H1 (cell line): ENCODE measurements around the gene NBPF1. TPM values are rescaled to one million over a fixed set of nuclear protein-coding genes. Genes with fewer than 3 reads are reported as not detected.
"Not testable (repeated sequence)": the region's sequence is repeated elsewhere in the genome, so short reads cannot be mapped to it uniquely, and the experiment has no call there.

Experiments
- CTCF ChIA-PET: fragments of 300-600 bp; sonication (Branson Sonifier 250); formaldehyde crosslinking; loops from one replicate; lab custom pipeline; 2021; ENCODE audit not compliant: partially characterized antibody; lab: Charles Lee
- POLR2A ChIA-PET: fragments of 300-600 bp; sonication (Branson Sonifier 250); formaldehyde crosslinking; loops from one replicate; lab custom pipeline; 2021; ENCODE audit warnings: inconsistent platforms; ENCODE audit not compliant: partially characterized antibody; lab: Charles Lee
- DNase-seq, 2 experiments: peaks; one replicate each; pipeline versions ENCODE4 v3.0.0 to v3.0.0-alpha.2; 2010 to 2022; ENCODE audit warnings: low spot score in 2 of 2, low read depth in 1 of 2, mixed read lengths in 1 of 2
- FAIRE-seq: peaks from 2 replicates; lab custom pipeline; 2011; peaks lifted over from hg19 to GRCh38; lab: Jason Lieb, UNC
- H2AFZ ChIP-seq: 2 replicates; pipeline ENCODE4 v1.8.1; 2012; ENCODE audit warnings: low read length, inconsistent platforms
- H2AK5ac ChIP-seq: 2 replicates; pipeline ENCODE4 v1.6.1; 2013; ENCODE audit warnings: low read depth, low read length
- H2BK120ac ChIP-seq: replicated peaks from 2 replicates; pipeline ENCODE3; 2013; ENCODE audit warnings: low read depth, low read length, inconsistent platforms
- H2BK12ac ChIP-seq: 2 replicates; pipeline ENCODE4 v1.6.1; 2013; ENCODE audit warnings: low read depth, low read length
- H2BK15ac ChIP-seq: 2 replicates; pipeline ENCODE4 v1.6.1; 2013; ENCODE audit warnings: low read length
- H2BK20ac ChIP-seq: 2 replicates; pipeline ENCODE4 v1.6.1; 2013; ENCODE audit warnings: low read length
- H2BK5ac ChIP-seq: 2 replicates; pipeline ENCODE4 v1.6.1; 2013; ENCODE audit warnings: low read depth, low read length
- H3K14ac ChIP-seq: 2 replicates; pipeline ENCODE4 v1.6.1; 2013; ENCODE audit warnings: inconsistent platforms; ENCODE audit not compliant: insufficient read length
- H3K18ac ChIP-seq: 2 replicates; pipeline ENCODE4 v1.6.1; 2013; ENCODE audit warnings: low read length; ENCODE audit errors: extremely low read depth
- H3K23ac ChIP-seq: 2 replicates; pipeline ENCODE4 v1.6.1; 2013; ENCODE audit warnings: inconsistent platforms; ENCODE audit not compliant: insufficient read length
- H3K23me2 ChIP-seq: 2 replicates; pipeline ENCODE4 v1.6.1; 2013; ENCODE audit warnings: low read depth, low read length
- H3K27ac ChIP-seq: 2 replicates; pipeline ENCODE4 v1.6.1; 2011; ENCODE audit warnings: low read depth, low read length, inconsistent platforms
- H3K27me3 ChIP-seq, 4 experiments: replicated peaks in 1 of 4; 1 replicate in 1 of 4; 2 replicates in 3 of 4; pipeline versions ENCODE4 v1.6.1 to v1.8.1; 2011 to 2013; ENCODE audit warnings: low read length in 3 of 4, mild to moderate bottlenecking in 3 of 4, inconsistent platforms in 2 of 4, mixed read lengths in 2 of 4, moderate library complexity in 1 of 4; ENCODE audit not compliant: control insufficient read depth in 3 of 4, insufficient read depth in 3 of 4; ENCODE audit errors: extremely low read depth in 1 of 4
- H3K36me3 ChIP-seq, 4 experiments: 2 replicates each; pipeline versions ENCODE4 v1.6.1 to v1.8.1; 2011 to 2013; ENCODE audit warnings: mild to moderate bottlenecking in 4 of 4, low read length in 3 of 4, moderate library complexity in 2 of 4, control low read depth in 1 of 4, inconsistent platforms in 1 of 4; ENCODE audit not compliant: insufficient read depth in 4 of 4, control insufficient read depth in 2 of 4
- H3K4ac ChIP-seq: replicated peaks from 2 replicates; pipeline ENCODE3; 2013; ENCODE audit warnings: low read length, low read depth, mixed read lengths, inconsistent platforms; ENCODE audit not compliant: insufficient read length
- H3K4me1 ChIP-seq, 4 experiments: replicated peaks in 1 of 4; 1 replicate in 1 of 4; 2 replicates in 3 of 4; pipeline versions ENCODE4 v1.6.1 to v1.8.1; 2011 to 2013; ENCODE audit warnings: low read length in 3 of 4, inconsistent platforms in 2 of 4, mixed read lengths in 1 of 4; ENCODE audit not compliant: insufficient read depth in 4 of 4, control insufficient read depth in 3 of 4
- H3K4me2 ChIP-seq, 2 experiments: 2 replicates each; pipeline versions ENCODE4 v1.6.1 to v1.8.1; 2011 to 2013; ENCODE audit warnings: low read depth in 2 of 2, low read length in 2 of 2, control low read depth in 1 of 2, inconsistent platforms in 1 of 2, mild to moderate bottlenecking in 1 of 2; ENCODE audit not compliant: insufficient read depth in 1 of 2
- H3K4me3 ChIP-seq, 4 experiments: fragments of 200-600, 300-600 bp in 1 of 4; sonication (generic), shearing (Covaris generic), sonication (Bioruptor Twin) in 1 of 4; 2 replicates each; pipeline versions ENCODE4 v1.5.1 to v1.8.1; 2011 to 2016; ENCODE audit warnings: low read length in 4 of 4, low read depth in 3 of 4, control low read depth in 2 of 4, inconsistent platforms in 2 of 4, mild to moderate bottlenecking in 2 of 4, mixed read lengths in 1 of 4, moderate library complexity in 1 of 4; ENCODE audit not compliant: insufficient read depth in 2 of 4; ENCODE audit errors: extremely low read depth in 1 of 4
- H3K56ac ChIP-seq: replicated peaks from 2 replicates; pipeline ENCODE3; 2013; ENCODE audit warnings: low read depth, mild to moderate bottlenecking, mixed read lengths, low read length, inconsistent platforms; ENCODE audit not compliant: insufficient read length
- H3K79me1 ChIP-seq: 2 replicates; pipeline ENCODE4 v1.6.1; 2013; ENCODE audit warnings: low read depth, low read length, control low read depth
- H3K79me2 ChIP-seq, 2 experiments: 2 replicates each; pipeline versions ENCODE4 v1.6.1 to v1.8.1; 2012 to 2013; ENCODE audit warnings: low read length in 2 of 2, mild to moderate bottlenecking in 2 of 2, inconsistent platforms in 1 of 2; ENCODE audit not compliant: insufficient read depth in 2 of 2, control insufficient read depth in 1 of 2
- H3K9ac ChIP-seq, 4 experiments: replicated peaks in 1 of 4; 1 replicate in 1 of 4; 2 replicates in 3 of 4; pipeline versions ENCODE4 v1.6.1 to v1.8.1; 2011 to 2013; ENCODE audit warnings: low read depth in 3 of 4, low read length in 3 of 4, control low read depth in 2 of 4, mild to moderate bottlenecking in 2 of 4, moderate library complexity in 2 of 4, inconsistent platforms in 1 of 4; ENCODE audit errors: extremely low read depth in 1 of 4
- H3K9me3 ChIP-seq, 2 experiments: 2 replicates each; pipeline versions ENCODE4 v1.6.1 to v1.8.1; 2012 to 2013; ENCODE audit warnings: mild to moderate bottlenecking in 2 of 2, moderate library complexity in 2 of 2, control low read depth in 1 of 2, inconsistent platforms in 1 of 2, low read depth in 1 of 2, low read length in 1 of 2, mixed read lengths in 1 of 2; ENCODE audit not compliant: insufficient read depth in 2 of 2
- H4K20me1 ChIP-seq, 2 experiments: replicated peaks in 1 of 2; 2 replicates each; pipeline versions ENCODE3 to v1.8.1; 2011 to 2013; ENCODE audit warnings: inconsistent platforms in 2 of 2, low read length in 2 of 2, mild to moderate bottlenecking in 1 of 2; ENCODE audit not compliant: insufficient read depth in 2 of 2, control insufficient read depth in 1 of 2
- H4K5ac ChIP-seq: 2 replicates; pipeline ENCODE4 v1.6.1; 2013; ENCODE audit warnings: low read length, low read depth, mixed read lengths, inconsistent platforms; ENCODE audit not compliant: insufficient read length
- H4K8ac ChIP-seq: 2 replicates; pipeline ENCODE4 v1.8.0; 2013; ENCODE audit warnings: mild to moderate bottlenecking, moderate library complexity, low read length, inconsistent platforms; ENCODE audit not compliant: insufficient read depth; ENCODE audit errors: extremely low read depth
- H4K91ac ChIP-seq: replicated peaks from 2 replicates; pipeline ENCODE3; 2013; ENCODE audit warnings: low read length, mixed read lengths, inconsistent platforms; ENCODE audit not compliant: insufficient read length
- WGBS, 2 experiments: shearing (Covaris generic) in 1 of 2; methylation state at CpG; one replicate each; pipeline versions ENCODE4 v1.1.6 to v1.1.7; 2013 to 2015; ENCODE audit warnings: low lambda C conversion rate in 2 of 2, mixed read lengths in 2 of 2, inconsistent platforms in 1 of 2, low coverage in 1 of 2, missing lambda C conversion rate in 1 of 2; ENCODE audit not compliant: insufficient replicate concordance in 2 of 2, insufficient coverage in 1 of 2, insufficient read length in 1 of 2; ENCODE audit errors: extremely low coverage in 1 of 2, missing lambda C conversion rate in 1 of 2; 5-methylcytosine and 5-hydroxymethylcytosine counted together
- polyA plus RNA-seq, 7 experiments: library from polyadenylated mRNA; depleted of rRNA in 3 of 7; stranded (reverse) in 5 of 7; unstranded in 2 of 7; fragments of >200 nt in 5 of 7; fragments of 200-250 nt in 2 of 7; gene quantifications; 1 replicate in 5 of 7; 2 replicates in 1 of 7; 4 replicates in 1 of 7; pipeline versions ENCODE4 v1.2.1 to v1.2.3, GENCODE V29; 2011 to 2013; ENCODE audit warnings: missing spikeins in 2 of 7, mixed read lengths in 2 of 7
- total RNA-seq: library from RNA; stranded (reverse); fragmentation: NEBNext Ultra II Directional; extraction: Animal tissue kit (Norgen Biotek cat#: 25700); gene quantifications from 2 replicates; pipeline ENCODE4 v1.2.1, GENCODE V29; 2021

NBPF1 gene
- total and polyA plus RNA-seq, 2 of the 8 experiments (the other 6 are each of a cell fraction or from before 2014, with no cell fraction given), result 9.6 to 19.3 TPM

GRCh38 chr1:16559688-16560087, 53.7 kb downstream of the NBPF1 start:
- H3K23me2 ChIP-seq, H3K27me3 ChIP-seq, H4K5ac ChIP-seq, H3K23ac ChIP-seq, H2BK5ac ChIP-seq, H4K91ac ChIP-seq, FAIRE-seq, H2AK5ac ChIP-seq, H3K9me3 ChIP-seq, H2BK12ac ChIP-seq, H3K9ac ChIP-seq, H3K4ac ChIP-seq, H3K79me2 ChIP-seq, H3K36me3 ChIP-seq, H3K14ac ChIP-seq, H3K79me1 ChIP-seq, H3K18ac ChIP-seq, H2BK120ac ChIP-seq, H3K4me2 ChIP-seq, H4K8ac ChIP-seq, H3K4me1 ChIP-seq, H4K20me1 ChIP-seq, H3K56ac ChIP-seq, H2BK20ac ChIP-seq, H3K4me3 ChIP-seq, H2BK15ac ChIP-seq, H3K27ac ChIP-seq, DNase-seq, H2AFZ ChIP-seq: not testable (repeated sequence)
- no CpG with 5 or more reads among the region's 5 CpGs for WGBS, 2 experiments
- CTCF ChIA-PET, result interaction anchor here (0.9 to 1.0 kb wide), 4 partner anchors 54 to 134 kb away, joined by 3 to 5 read pairs (median 4); partner anchors contain the start of gene NBPF1
- POLR2A ChIA-PET, result interaction anchor here (0.6 to 1.0 kb wide), 4 partner anchors 46 to 148 kb away, joined by 3 to 4 read pairs (median 3); no protein-coding TSS in a partner anchor

- H3K36me3 ChIP-seq, H3K4me2 ChIP-seq, H2BK15ac ChIP-seq, H4K5ac ChIP-seq, H2BK20ac ChIP-seq, H3K79me2 ChIP-seq, H3K9me3 ChIP-seq, H3K9ac ChIP-seq, H2BK5ac ChIP-seq, DNase-seq, CTCF ChIA-PET, H3K23me2 ChIP-seq, H3K18ac ChIP-seq, H3K4ac ChIP-seq, H4K20me1 ChIP-seq, H4K91ac ChIP-seq, H3K27me3 ChIP-seq, H2AFZ ChIP-seq, H3K56ac ChIP-seq, H3K79me1 ChIP-seq, H3K14ac ChIP-seq, FAIRE-seq, H2BK120ac ChIP-seq, H4K8ac ChIP-seq, H3K27ac ChIP-seq, H2BK12ac ChIP-seq, H3K23ac ChIP-seq, H2AK5ac ChIP-seq, H3K4me3 ChIP-seq, H3K4me1 ChIP-seq, POLR2A ChIA-PET: not testable (repeated sequence)
- 93% methylated on average over 3 of the region's 3 CpGs; no CpG with 5 or more reads in 1 of the 2 experiments for WGBS, 2 experiments
Measured at GRCh38 chr1:16557034-16557433, 56.3 kb downstream of the NBPF1 start.
